ENCODE measurements around the gene CAPN11.

Gene CAPN11

GRCh38 chr6:44151348-44152108 lies 7.1 kb upstream of the CAPN11 start:
- Histone ChIP-seq H3K27ac (no peak overlapping the region), H3K9ac (no peak overlapping the region), H2AFZ (peak overlapping the region; percentile 19), H3K79me2 (no peaks in the 10 kb centered on the region), H3K4me1 (no peaks in the 10 kb centered on the region), H3K4me3 (ENCODE audit: low read depth, low read length) (no peak overlapping the region), H3K36me3 (ENCODE audit: control insufficient read depth, insufficient read depth, low read length) (no peaks in the 10 kb centered on the region), H3K27me3 (ENCODE audit: control insufficient read depth, insufficient read depth, low read length) (no peaks in the 10 kb centered on the region), H3K9me3 (ENCODE audit: control insufficient read depth, low read length) (no peaks in the 10 kb centered on the region), H3K4me2 (ENCODE audit: low read length) (no peak overlapping the region)
- peak; percentile 100 for TF ChIP-seq CTCF (IDR thresholded peaks at IDR 0.05)

GRCh38 chr6:44152109-44152461 lies 6.5 kb upstream of the CAPN11 start:
- no peaks in the 10 kb centered on the region for H3K79me2 ChIP-seq
- H3K27me3 ChIP-seq (ENCODE audit: control insufficient read depth, insufficient read depth, low read length): no peaks in the 10 kb centered on the region
- H3K9ac ChIP-seq: no peak overlapping the region
- no peak for TF ChIP-seq CTCF (IDR thresholded peaks at IDR 0.05)
- no peak overlapping the region for H2AFZ ChIP-seq
- H3K36me3 ChIP-seq (ENCODE audit: control insufficient read depth, insufficient read depth, low read length): no peaks in the 10 kb centered on the region
- no peak overlapping the region for H3K4me2 ChIP-seq (ENCODE audit: low read length)
- H3K27ac ChIP-seq: no peak overlapping the region
- H3K9me3 ChIP-seq (ENCODE audit: control insufficient read depth, low read length): no peaks in the 10 kb centered on the region
- H3K4me1 ChIP-seq: no peaks in the 10 kb centered on the region
- no peak overlapping the region for H3K4me3 ChIP-seq (ENCODE audit: low read depth, low read length)

GRCh38 chr6:44152533-44152932 lies 6.1 kb upstream of the CAPN11 start:
- no peak overlapping the region for H3K4me2 ChIP-seq (ENCODE audit: low read length)
- no peak overlapping the region for H2AFZ ChIP-seq
- TF ChIP-seq CTCF (IDR thresholded peaks at IDR 0.05): no peak
- H3K79me2 ChIP-seq: no peaks in the 10 kb centered on the region
- H3K9me3 ChIP-seq (ENCODE audit: control insufficient read depth, low read length): no peaks in the 10 kb centered on the region
- no peak overlapping the region for H3K4me3 ChIP-seq (ENCODE audit: low read depth, low read length)
- no peaks in the 10 kb centered on the region for H3K36me3 ChIP-seq (ENCODE audit: control insufficient read depth, insufficient read depth, low read length)
- H3K27ac ChIP-seq: no peak overlapping the region
- no peaks in the 10 kb centered on the region for H3K4me1 ChIP-seq
- H3K27me3 ChIP-seq (ENCODE audit: control insufficient read depth, insufficient read depth, low read length): no peaks in the 10 kb centered on the region
- H3K9ac ChIP-seq: no peak overlapping the region

- Histone ChIP-seq H3K4me2 (ENCODE audit: low read length) (no peak overlapping the region), H3K79me2 (no peaks in the 10 kb centered on the region), H3K4me1 (no peaks in the 10 kb centered on the region), H3K9me3 (ENCODE audit: control insufficient read depth, low read length) (no peaks in the 10 kb centered on the region), H3K36me3 (ENCODE audit: control insufficient read depth, insufficient read depth, low read length) (no peaks in the 10 kb centered on the region), H2AFZ (no peak overlapping the region), H3K27me3 (ENCODE audit: control insufficient read depth, insufficient read depth, low read length) (no peaks in the 10 kb centered on the region), H3K4me3 (ENCODE audit: low read depth, low read length) (no peak overlapping the region), H3K9ac (no peak overlapping the region), H3K27ac (no peak overlapping the region)
- no peak for TF ChIP-seq CTCF (IDR thresholded peaks at IDR 0.05)
These were observed 4.6 kb upstream of the CAPN11 start for GRCh38 chr6:44154067-44154466.

Data from parathyroid adenoma (tissue), 2 donors.